Tibial nerve (tissue), 4 donors: Measurements from ENCODE around the gene PIPOX. TPM values are rescaled to one million over a fixed set of nuclear protein-coding genes. Genes with fewer than 3 reads are reported as not detected.
A peak's percentile ranks its signal among the peaks of the same experiment; 100 is the strongest.

Source experiments
- DNase-seq, 2 donors: peaks; one replicate each; pipeline ENCODE4 v3.0.0-alpha.2; 2019; ENCODE audit warnings: low spot score in 2 of 2
- H3K27ac ChIP-seq, 4 donors: fragments of 200-600 bp; sonication (generic) in 3 of 4; one replicate each; pipeline ENCODE4 v1.5.1; 2017 to 2019; ENCODE audit warnings: mild to moderate bottlenecking in 1 of 4
- H3K27me3 ChIP-seq, 2 donors: fragments of 200-600 bp; sonication (generic) in 1 of 2; one replicate each; pipeline versions ENCODE4 v1.5.1 to v1.6.0; 2017 to 2019
- H3K36me3 ChIP-seq, 3 donors: fragments of 200-600 bp; sonication (generic); one replicate each; pipeline ENCODE4 v1.5.1; 2018 to 2019
- H3K4me1 ChIP-seq, 4 donors: fragments of 200-600 bp; sonication (generic) in 3 of 4; one replicate each; pipeline ENCODE4 v1.5.1; 2017 to 2019
- H3K4me3 ChIP-seq, 4 donors: fragments of 200-600 bp; sonication (generic) in 3 of 4; one replicate each; pipeline ENCODE4 v1.5.1; 2017 to 2019; ENCODE audit warnings: mild to moderate bottlenecking in 1 of 4, moderate library complexity in 1 of 4
- H3K9me3 ChIP-seq, 4 donors: fragments of 200-600 bp; sonication (generic) in 3 of 4; one replicate each; pipeline ENCODE4 v1.5.1; 2017 to 2019
- EP300 ChIP-seq, 2 donors: sonication (generic); formaldehyde crosslinking; IDR thresholded peaks; one replicate each; pipeline ENCODE4 v1.6.1; 2017; ENCODE audit warnings: antibody characterized with exemption in 2 of 2, mild to moderate bottlenecking in 1 of 2
- POLR2A ChIP-seq, 2 donors: fragments of 450-650 bp; IDR thresholded peaks; one replicate each; pipeline ENCODE4 v1.6.1; 2017; ENCODE audit warnings: antibody characterized with exemption in 2 of 2, mild to moderate bottlenecking in 2 of 2, moderate library complexity in 2 of 2
- WGBS, 2 donors: methylation state at CpG; one replicate each; pipeline ENCODE4 v1.1.5; 2018; 5-methylcytosine and 5-hydroxymethylcytosine counted together
- total RNA-seq, 4 donors: library from RNA; depleted of rRNA; stranded (reverse); fragments of >200 nt; gene quantifications; one replicate each; pipeline ENCODE4 v1.1.0, GENCODE V29; 2016
- TF ChIP-seq, protein P1 (sequence below), 5 experiments: fragments of 200-600 bp in 3 of 5; fragments of 450-650 bp in 2 of 5; sonication (generic) in 3 of 5; IDR thresholded peaks; one replicate each; pipeline ENCODE4 v1.5.1; 2016 to 2019; ENCODE audit warnings: antibody characterized with exemption in 5 of 5, mild to moderate bottlenecking in 3 of 5, moderate library complexity in 2 of 5

The PIPOX gene
- total RNA-seq, 4 donors from 2014 or later, result 0.60 to 6.1 (median 2.8) TPM

DNA sequence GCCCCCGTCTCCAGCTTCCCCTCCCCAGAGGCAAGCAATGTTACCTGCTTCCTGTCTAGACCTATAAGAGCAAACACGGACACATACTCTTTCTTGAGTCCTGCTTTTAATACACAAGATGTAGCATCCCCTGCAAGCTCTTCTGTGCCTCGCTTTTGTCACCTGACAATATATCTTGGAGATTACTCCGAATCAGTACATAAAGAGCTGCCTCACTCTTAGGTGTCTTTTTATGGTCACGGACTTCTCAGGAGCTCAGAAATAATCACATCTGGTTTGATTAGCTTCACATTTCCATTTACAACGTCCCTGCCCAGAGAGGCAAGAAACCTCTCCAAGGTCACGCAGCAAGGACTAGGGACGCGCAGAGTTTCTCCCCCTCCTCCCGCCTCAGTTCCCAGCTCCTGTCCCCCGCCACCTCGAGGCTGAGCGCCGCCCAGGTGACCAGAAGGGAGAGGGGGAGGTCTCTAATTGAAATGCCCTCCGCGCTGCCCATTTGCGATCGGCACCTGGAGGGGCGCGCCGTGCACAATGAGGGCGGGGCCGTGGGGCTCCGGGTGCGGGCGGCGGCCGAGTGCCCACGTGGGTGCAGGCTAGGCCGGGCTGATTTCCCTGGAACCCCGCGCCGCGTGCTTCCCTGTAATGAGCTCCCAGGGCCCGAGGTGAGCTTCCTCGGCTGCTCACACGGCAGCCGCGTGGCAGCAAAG is 23.3 kb upstream of the PIPOX start:
- Histone ChIP-seq H3K4me1 (peaks cover 0 to 11% (median 5%) of the 10 kb centered on the region in 4 donors), H3K27ac (no peak overlapping the region), H3K36me3 (no peaks in the 10 kb centered on the region), H3K9me3 (no peaks in the 10 kb centered on the region), H3K27me3 (peaks cover 0 to 75% of the 10 kb centered on the region in 2 donors), H3K4me3 (peak overlapping the region in 1 of 4 donors; percentile 5)
- TF ChIP-seq EP300 (IDR thresholded peaks at IDR 0.05), result no peak
- TF ChIP-seq POLR2A (IDR thresholded peaks at IDR 0.05), result no peak
- TF ChIP-seq, protein P1, sequence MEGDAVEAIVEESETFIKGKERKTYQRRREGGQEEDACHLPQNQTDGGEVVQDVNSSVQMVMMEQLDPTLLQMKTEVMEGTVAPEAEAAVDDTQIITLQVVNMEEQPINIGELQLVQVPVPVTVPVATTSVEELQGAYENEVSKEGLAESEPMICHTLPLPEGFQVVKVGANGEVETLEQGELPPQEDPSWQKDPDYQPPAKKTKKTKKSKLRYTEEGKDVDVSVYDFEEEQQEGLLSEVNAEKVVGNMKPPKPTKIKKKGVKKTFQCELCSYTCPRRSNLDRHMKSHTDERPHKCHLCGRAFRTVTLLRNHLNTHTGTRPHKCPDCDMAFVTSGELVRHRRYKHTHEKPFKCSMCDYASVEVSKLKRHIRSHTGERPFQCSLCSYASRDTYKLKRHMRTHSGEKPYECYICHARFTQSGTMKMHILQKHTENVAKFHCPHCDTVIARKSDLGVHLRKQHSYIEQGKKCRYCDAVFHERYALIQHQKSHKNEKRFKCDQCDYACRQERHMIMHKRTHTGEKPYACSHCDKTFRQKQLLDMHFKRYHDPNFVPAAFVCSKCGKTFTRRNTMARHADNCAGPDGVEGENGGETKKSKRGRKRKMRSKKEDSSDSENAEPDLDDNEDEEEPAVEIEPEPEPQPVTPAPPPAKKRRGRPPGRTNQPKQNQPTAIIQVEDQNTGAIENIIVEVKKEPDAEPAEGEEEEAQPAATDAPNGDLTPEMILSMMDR (IDR thresholded peaks at IDR 0.05), result no peak
- 9 to 17% methylated on average over 29 to 39 of the region's 39 CpGs for WGBS, 2 donors
- no peak for DNase-seq

DNA sequence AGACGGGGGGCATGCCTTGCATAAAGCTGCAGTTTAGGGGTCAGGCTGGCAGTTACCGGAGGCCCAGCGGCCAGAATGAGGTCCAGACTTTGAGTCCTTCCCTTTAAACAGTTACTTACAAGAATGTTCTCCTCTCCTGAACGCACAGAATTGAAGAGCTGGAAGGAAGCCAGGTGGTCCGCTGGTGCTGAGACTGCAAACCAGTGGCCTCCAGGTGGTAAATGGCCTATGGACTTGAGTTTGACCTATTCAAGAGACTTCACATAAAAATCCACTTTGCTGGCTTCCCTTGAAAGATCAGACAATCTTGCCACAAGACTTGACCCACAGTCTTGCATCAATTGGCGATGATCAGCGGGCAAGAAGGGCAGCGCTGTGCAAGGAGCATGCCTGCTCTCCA is 22.4 kb upstream of the PIPOX start:
- Histone ChIP-seq H3K27me3 (peaks cover 0 to 70% of the 10 kb centered on the region in 2 donors), H3K4me3 (no peak overlapping the region), H3K9me3 (no peaks in the 10 kb centered on the region), H3K4me1 (peaks cover 0 to 11% (median 5%) of the 10 kb centered on the region in 4 donors), H3K36me3 (no peaks in the 10 kb centered on the region), H3K27ac (no peak overlapping the region)
- TF ChIP-seq POLR2A (IDR thresholded peaks at IDR 0.05) (no peak), EP300 (IDR thresholded peaks at IDR 0.05) (no peak)
- TF ChIP-seq, protein P1 (IDR thresholded peaks at IDR 0.05), result no peak
- no peak for DNase-seq
- 53 to 62% methylated on average over 8 of the region's 8 CpGs for WGBS, 2 donors

DNA sequence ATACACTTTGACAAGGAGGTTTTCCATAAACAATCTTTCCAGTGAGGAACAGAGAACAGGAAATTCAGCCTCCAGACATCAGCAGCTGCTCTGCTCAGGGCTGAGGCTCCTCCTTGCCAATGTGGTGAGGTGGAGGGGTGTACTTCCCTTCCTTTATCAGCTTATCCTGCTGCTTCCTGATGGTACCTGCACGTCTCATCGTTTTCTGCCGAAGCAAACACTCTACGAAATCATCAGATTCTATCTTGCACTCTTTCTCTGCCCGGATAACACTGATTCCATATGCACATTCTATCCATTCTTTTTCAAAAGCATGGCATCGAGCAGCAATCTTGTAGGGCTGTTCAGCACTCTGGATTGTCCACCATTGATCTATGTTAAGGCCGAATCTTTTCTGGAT is 21.7 kb upstream of the PIPOX start:
- Histone ChIP-seq H3K27me3 (peaks cover 0 to 63% of the 10 kb centered on the region in 2 donors), H3K9me3 (no peaks in the 10 kb centered on the region), H3K36me3 (no peaks in the 10 kb centered on the region), H3K4me3 (no peak overlapping the region), H3K4me1 (peaks cover 0 to 11% (median 5%) of the 10 kb centered on the region in 4 donors), H3K27ac (no peak overlapping the region)
- no peak for DNase-seq
- TF ChIP-seq EP300 (IDR thresholded peaks at IDR 0.05) (no peak), POLR2A (IDR thresholded peaks at IDR 0.05) (no peak)
- TF ChIP-seq, protein P1 (IDR thresholded peaks at IDR 0.05), result no peak
- WGBS, 2 donors, result 76 to 78% methylated on average over 7 of the region's 7 CpGs

DNA sequence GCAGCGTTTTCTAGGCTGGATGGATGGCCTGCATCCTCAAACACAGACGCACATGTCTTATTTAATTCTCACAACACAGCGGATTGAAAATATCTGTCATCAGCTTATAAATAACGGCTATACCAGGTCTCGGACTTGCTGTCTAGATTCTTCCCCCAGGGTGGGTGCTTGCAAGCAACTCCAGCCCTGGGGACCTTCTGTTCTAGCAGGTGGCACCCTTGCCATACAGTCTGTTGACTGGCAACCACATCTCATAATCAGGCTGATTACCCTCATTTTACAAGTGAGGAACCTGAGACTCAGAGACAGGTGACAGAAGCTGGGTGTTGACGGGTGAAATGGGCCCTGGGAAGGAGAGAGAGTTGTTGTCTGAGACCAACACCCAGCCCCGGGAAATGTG is 20.9 kb upstream of the PIPOX start:
- DNase-seq, result no peak
- H3K4me1 ChIP-seq, result peaks cover 0 to 11% (median 5%) of the 10 kb centered on the region in 4 donors
- no peak overlapping the region for H3K27ac ChIP-seq
- H3K9me3 ChIP-seq, result no peaks in the 10 kb centered on the region
- 80% methylated on average over 7 of the region's 7 CpGs for WGBS, 2 donors
- H3K4me3 ChIP-seq, result no peak overlapping the region
- H3K36me3 ChIP-seq, result no peaks in the 10 kb centered on the region
- TF ChIP-seq, protein P1 (IDR thresholded peaks at IDR 0.05), result no peak
- no peak for TF ChIP-seq POLR2A (IDR thresholded peaks at IDR 0.05)
- no peak for TF ChIP-seq EP300 (IDR thresholded peaks at IDR 0.05)
- H3K27me3 ChIP-seq, result peaks cover 0 to 55% of the 10 kb centered on the region in 2 donors

DNA sequence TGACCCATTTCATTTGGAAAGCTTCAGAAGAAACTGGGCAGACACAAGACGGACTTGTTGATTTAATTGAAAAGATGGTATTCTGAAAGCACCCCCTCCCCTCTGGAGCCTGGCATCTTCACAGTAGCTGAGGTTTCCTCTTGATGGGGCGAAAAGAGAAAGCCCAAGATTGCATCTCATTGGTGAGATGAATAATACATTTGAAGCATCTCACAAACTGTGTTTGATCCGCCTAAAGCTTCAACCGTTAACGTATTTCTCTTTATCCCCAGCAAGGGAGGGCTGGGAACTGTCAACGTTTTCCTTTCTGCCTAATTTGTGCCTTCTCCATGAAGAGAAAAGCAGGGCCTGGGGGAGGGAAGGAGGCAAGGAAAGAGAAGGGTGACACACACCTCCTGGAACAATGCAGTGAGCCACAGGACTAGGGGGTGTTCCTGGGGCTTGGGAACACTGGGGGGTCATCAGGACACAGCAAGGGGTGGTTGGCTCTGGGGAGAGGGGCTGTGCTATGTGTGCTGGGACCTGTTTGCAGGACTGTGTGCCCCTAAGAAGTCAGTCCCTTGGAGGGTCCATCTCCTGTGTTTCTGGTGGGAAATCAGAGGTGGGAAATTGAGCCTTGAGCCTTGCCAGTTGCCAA is 18.5 kb upstream of the PIPOX start:
- WGBS, 2 donors, result 68 to 70% methylated on average over 6 of the region's 6 CpGs
- no peak for TF ChIP-seq EP300 (IDR thresholded peaks at IDR 0.05)
- TF ChIP-seq POLR2A (IDR thresholded peaks at IDR 0.05), result no peak
- TF ChIP-seq, protein P1 (IDR thresholded peaks at IDR 0.05), result no peak

More for the DNA sequence above, 18.5 kb upstream of the PIPOX start:
- no peaks in the 10 kb centered on the region for H3K36me3 ChIP-seq
- H3K27me3 ChIP-seq, result peaks cover 0 to 32% of the 10 kb centered on the region in 2 donors
- no peak for DNase-seq
- H3K27ac ChIP-seq, result no peak overlapping the region
- no peak overlapping the region for H3K4me3 ChIP-seq
- peaks cover 0 to 10% (median 5%) of the 10 kb centered on the region in 4 donors for H3K4me1 ChIP-seq
- no peaks in the 10 kb centered on the region for H3K9me3 ChIP-seq
